HG03196 (cell line): ENCODE results near the gene KSR2.

Source experiments
- ATAC-seq: cut with Tn5 transposase; IDR thresholded peaks from one replicate; pipeline ENCODE4 v1.9.1; 2021; ENCODE audit not compliant: unreplicated experiment

KSR2 gene

GRCh38 chr12:117583677-117584225, 385.0 kb downstream of the KSR2 start:
- ATAC-seq: no peak

- no peak for ATAC-seq
Observed at GRCh38 chr12:117583092-117583491, 385.7 kb downstream of the KSR2 start.

GRCh38 chr12:117582135-117582784, 386.5 kb downstream of the KSR2 start:
- ATAC-seq: no peak

- no peak for ATAC-seq
Observed at GRCh38 chr12:117580718-117581062, 388.1 kb downstream of the KSR2 start.

GRCh38 chr12:117580015-117580717, 388.6 kb downstream of the KSR2 start:
- ATAC-seq: no peak

GRCh38 chr12:117577122-117577657, 391.6 kb downstream of the KSR2 start:
- no peak for ATAC-seq

- ATAC-seq: no peak
Observed at GRCh38 chr12:117576053-117576452, 392.7 kb downstream of the KSR2 start.

GRCh38 chr12:117574655-117575054, 394.1 kb downstream of the KSR2 start:
- no peak for ATAC-seq

- ATAC-seq: no peak
Observed at GRCh38 chr12:117572755-117573154, 396.0 kb downstream of the KSR2 start.

- no peak for ATAC-seq
Observed at GRCh38 chr12:117571321-117571720, 397.5 kb downstream of the KSR2 start.

- no peak for ATAC-seq
Observed at GRCh38 chr12:117570608-117571007, 398.2 kb downstream of the KSR2 start.

GRCh38 chr12:117567644-117568216, 401.1 kb downstream of the KSR2 start:
- ATAC-seq: no peak

- no peak for ATAC-seq
Observed at GRCh38 chr12:117564881-117565280, 403.9 kb downstream of the KSR2 start.

GRCh38 chr12:117563706-117564105, 405.1 kb downstream of the KSR2 start:
- no peak for ATAC-seq

- ATAC-seq: no peak
Observed at GRCh38 chr12:117563007-117563406, 405.8 kb downstream of the KSR2 start.

- no peak for ATAC-seq
Observed at GRCh38 chr12:117561990-117562389, 406.8 kb downstream of the KSR2 start.

- ATAC-seq: no peak
Observed at GRCh38 chr12:117559978-117560377, 408.8 kb downstream of the KSR2 start.

GRCh38 chr12:117555889-117556288, 412.9 kb downstream of the KSR2 start:
- no peak for ATAC-seq

GRCh38 chr12:117552971-117553370, 415.8 kb downstream of the KSR2 start:
- ATAC-seq: no peak

GRCh38 chr12:117551665-117552064, 417.1 kb downstream of the KSR2 start:
- ATAC-seq: no peak

GRCh38 chr12:117547209-117547608, 421.6 kb downstream of the KSR2 start:
- ATAC-seq: no peak

- ATAC-seq: no peak
Observed at GRCh38 chr12:117545216-117545615, 423.6 kb downstream of the KSR2 start.
